ENCODE results near the gene MYO1D.
"Not testable (repeated sequence)": the region's sequence is repeated elsewhere in the genome, so short reads cannot be mapped to it uniquely, and the experiment has no call there.

MYO1D gene

DNA sequence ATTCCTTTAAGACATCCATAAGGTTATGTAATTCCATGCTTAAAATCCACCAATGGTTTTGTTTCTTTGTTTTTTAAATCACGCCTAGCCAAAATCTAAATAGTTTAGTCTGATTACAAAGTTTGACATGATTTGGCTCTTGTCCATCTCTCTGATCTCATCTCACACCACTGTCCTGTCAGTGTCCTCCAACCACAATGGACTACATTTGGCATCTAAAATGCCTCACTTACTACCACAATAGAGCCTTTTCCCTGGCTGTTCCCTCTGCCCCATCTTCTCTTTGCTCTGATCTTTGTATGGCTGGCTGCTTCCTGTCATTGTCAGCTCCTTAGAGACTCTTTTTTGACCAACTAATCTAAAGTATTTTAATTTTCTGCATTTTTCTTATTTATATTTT, 157.2 kb downstream of the MYO1D start:
- Histone ChIP-seq H3K4me1 (ENCODE audit: control insufficient read depth, low read depth, low read length) (no peaks in the 10 kb centered on the region), H3K36me3 (ENCODE audit: control insufficient read depth, low read depth, low read length) (peaks cover 6% of the 10 kb centered on the region), H3K27ac (ENCODE audit: low read length) (no peak overlapping the region), H3K9ac (ENCODE audit: low read length) (no peak overlapping the region), H3K9me3 (ENCODE audit: control insufficient read depth, low read depth, low read length) (no peaks in the 10 kb centered on the region), H3K27me3 (ENCODE audit: control insufficient read depth, insufficient read depth, low read length) (no peaks in the 10 kb centered on the region), H3K4me3 (ENCODE audit: low read length) (no peak overlapping the region)

DNA sequence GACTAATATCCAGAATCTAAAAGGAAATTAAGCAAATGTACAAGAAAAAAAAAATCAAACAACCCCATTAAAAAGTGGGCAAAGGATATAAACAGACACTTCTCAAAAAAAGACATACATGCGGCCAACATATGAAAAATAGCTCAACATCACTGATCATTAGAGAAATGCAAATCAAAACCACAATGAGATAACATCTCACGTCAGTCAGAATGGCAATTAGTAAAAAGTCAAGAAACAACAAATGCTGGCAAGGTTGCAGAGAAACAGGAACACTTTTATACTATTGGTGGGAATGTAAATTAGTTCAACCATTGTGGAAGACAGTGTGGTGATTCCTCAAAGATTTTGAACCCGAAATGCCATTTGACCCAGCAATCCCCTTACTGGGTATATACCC, 162.0 kb downstream of the MYO1D start:
- not testable (repeated sequence) for H3K36me3 ChIP-seq (ENCODE audit: control insufficient read depth, low read depth, low read length); H3K4me3 ChIP-seq (ENCODE audit: low read length); H3K4me1 ChIP-seq (ENCODE audit: control insufficient read depth, low read depth, low read length); H3K27me3 ChIP-seq (ENCODE audit: control insufficient read depth, insufficient read depth, low read length); H3K9me3 ChIP-seq (ENCODE audit: control insufficient read depth, low read depth, low read length); H3K27ac ChIP-seq (ENCODE audit: low read length); H3K9ac ChIP-seq (ENCODE audit: low read length)

DNA sequence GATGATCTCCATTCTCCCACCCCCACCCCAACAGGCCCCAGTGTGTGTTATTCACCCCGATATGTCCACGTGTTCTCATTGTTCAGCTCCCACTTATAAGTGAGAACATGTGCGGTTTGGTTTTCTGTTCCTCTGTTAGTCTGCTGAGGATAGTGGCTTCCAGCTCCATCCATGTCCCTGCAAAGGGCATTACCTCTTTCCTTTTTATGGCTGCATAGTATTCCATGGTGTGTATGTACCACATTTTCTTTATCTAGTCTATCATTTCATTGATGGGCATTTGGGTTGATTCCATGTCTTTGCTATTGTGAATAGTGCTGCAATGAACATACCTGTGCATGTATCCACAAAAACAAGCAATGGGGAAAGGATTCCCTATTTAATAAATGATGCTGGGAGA, 162.7 kb downstream of the MYO1D start:
- not testable (repeated sequence) for H3K9ac ChIP-seq (ENCODE audit: low read length); H3K4me3 ChIP-seq (ENCODE audit: low read length); H3K27ac ChIP-seq (ENCODE audit: low read length); H3K4me1 ChIP-seq (ENCODE audit: control insufficient read depth, low read depth, low read length); H3K36me3 ChIP-seq (ENCODE audit: control insufficient read depth, low read depth, low read length); H3K27me3 ChIP-seq (ENCODE audit: control insufficient read depth, insufficient read depth, low read length); H3K9me3 ChIP-seq (ENCODE audit: control insufficient read depth, low read depth, low read length)

DNA sequence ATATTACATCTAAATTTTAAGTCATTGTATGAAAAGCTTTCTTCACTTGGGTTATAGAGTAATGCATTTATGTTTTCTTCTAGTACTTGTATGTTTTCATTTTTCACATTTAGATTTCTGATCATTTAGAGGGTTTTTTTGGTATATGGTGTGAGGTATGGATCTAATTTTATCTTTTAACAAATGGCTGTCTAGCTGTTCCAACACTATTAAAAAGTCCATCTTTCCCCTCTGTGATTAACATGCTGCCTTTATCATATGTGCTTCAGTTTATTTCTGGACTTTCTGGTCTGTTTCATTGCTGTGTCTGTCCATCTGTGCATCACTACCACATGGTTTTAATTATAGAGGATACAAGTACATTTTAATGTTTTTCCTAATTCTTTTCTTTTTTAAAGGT, 163.8 kb downstream of the MYO1D start:
- no peak overlapping the region for H3K27ac ChIP-seq (ENCODE audit: low read length)

DNA sequence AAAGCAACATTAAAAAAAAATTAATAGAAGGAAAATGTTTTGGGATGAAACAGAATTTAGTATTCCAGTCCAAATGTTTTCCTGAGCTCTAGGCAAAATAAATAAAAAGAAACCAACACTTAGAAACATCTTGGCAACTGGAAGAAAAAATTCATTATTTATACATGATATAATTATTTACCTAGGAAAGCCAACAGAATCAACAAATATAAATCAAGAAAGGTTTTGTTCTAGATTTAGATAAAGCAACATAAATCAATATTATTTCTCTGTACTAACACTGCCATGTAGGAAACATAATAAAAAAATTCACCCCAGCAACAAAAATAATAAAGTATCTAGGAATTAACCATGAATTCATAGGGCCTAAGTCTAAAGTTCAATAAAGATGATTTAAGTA, 167.4 kb downstream of the MYO1D start:
- H3K4me1 ChIP-seq (ENCODE audit: control insufficient read depth, low read depth, low read length): no peaks in the 10 kb centered on the region
- H3K4me3 ChIP-seq (ENCODE audit: low read length): no peak overlapping the region
- H3K36me3 ChIP-seq (ENCODE audit: control insufficient read depth, low read depth, low read length): no peaks in the 10 kb centered on the region
- H3K27ac ChIP-seq (ENCODE audit: low read length): no peak overlapping the region
- no peaks in the 10 kb centered on the region for H3K9me3 ChIP-seq (ENCODE audit: control insufficient read depth, low read depth, low read length)
- no peak overlapping the region for H3K9ac ChIP-seq (ENCODE audit: low read length)
- H3K27me3 ChIP-seq (ENCODE audit: control insufficient read depth, insufficient read depth, low read length): no peaks in the 10 kb centered on the region

More for the DNA sequence above, 163.8 kb downstream of the MYO1D start:
- Histone ChIP-seq H3K9ac (ENCODE audit: low read length) (no peak overlapping the region), H3K27me3 (ENCODE audit: control insufficient read depth, insufficient read depth, low read length) (no peaks in the 10 kb centered on the region), H3K4me3 (ENCODE audit: low read length) (no peak overlapping the region), H3K4me1 (ENCODE audit: control insufficient read depth, low read depth, low read length) (no peaks in the 10 kb centered on the region), H3K36me3 (ENCODE audit: control insufficient read depth, low read depth, low read length) (no peaks in the 10 kb centered on the region), H3K9me3 (ENCODE audit: control insufficient read depth, low read depth, low read length) (no peaks in the 10 kb centered on the region)

DNA sequence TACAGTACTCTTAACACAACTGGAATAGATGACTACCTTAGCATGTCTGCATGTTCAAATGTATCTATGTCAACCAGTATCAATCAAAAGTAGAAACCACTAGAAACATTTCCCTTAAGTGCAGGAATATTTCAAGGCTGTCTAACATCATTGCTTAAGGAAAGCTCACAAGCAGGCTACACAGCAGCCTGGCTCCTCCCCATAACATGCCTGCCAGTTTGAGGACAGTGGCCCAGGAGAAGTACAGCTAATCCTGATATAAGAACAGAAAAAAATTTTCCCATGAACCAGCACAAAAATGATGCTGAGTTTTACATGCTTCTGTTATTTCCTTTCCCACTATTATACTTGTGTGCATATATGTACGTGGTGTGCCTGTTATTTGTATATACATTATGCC, 175.1 kb downstream of the MYO1D start:
- Histone ChIP-seq H3K27me3 (ENCODE audit: control insufficient read depth, insufficient read depth, low read length) (no peaks in the 10 kb centered on the region), H3K9me3 (ENCODE audit: control insufficient read depth, low read depth, low read length) (no peaks in the 10 kb centered on the region), H3K36me3 (ENCODE audit: control insufficient read depth, low read depth, low read length) (no peaks in the 10 kb centered on the region), H3K9ac (ENCODE audit: low read length) (no peak overlapping the region), H3K4me1 (ENCODE audit: control insufficient read depth, low read depth, low read length) (no peaks in the 10 kb centered on the region), H3K4me3 (ENCODE audit: low read length) (no peak overlapping the region), H3K27ac (ENCODE audit: low read length) (no peak overlapping the region)

DNA sequence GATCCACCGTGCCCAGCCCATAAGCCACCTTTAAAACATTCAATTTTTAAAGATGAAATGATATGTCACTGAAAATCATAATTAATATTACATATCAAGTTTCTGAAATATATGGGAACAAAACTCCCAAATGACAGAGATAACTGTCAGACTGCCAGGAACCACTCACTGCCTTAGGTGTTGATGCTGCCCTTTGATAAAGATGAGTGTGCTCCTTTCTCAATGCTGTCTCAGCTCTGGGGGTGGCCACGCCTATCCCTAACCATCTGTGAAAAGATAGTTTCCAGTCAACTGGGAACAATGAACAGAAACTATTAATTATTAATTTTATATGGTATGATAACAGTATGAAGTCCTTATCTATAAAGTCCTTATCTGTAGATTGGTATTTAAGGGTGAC, 177.7 kb downstream of the MYO1D start:
- Histone ChIP-seq H3K9ac (ENCODE audit: low read length) (no peak overlapping the region), H3K4me1 (ENCODE audit: control insufficient read depth, low read depth, low read length) (no peaks in the 10 kb centered on the region), H3K36me3 (ENCODE audit: control insufficient read depth, low read depth, low read length) (no peaks in the 10 kb centered on the region), H3K9me3 (ENCODE audit: control insufficient read depth, low read depth, low read length) (no peaks in the 10 kb centered on the region), H3K4me3 (ENCODE audit: low read length) (no peak overlapping the region), H3K27me3 (ENCODE audit: control insufficient read depth, insufficient read depth, low read length) (no peaks in the 10 kb centered on the region), H3K27ac (ENCODE audit: low read length) (no peak overlapping the region)

DNA sequence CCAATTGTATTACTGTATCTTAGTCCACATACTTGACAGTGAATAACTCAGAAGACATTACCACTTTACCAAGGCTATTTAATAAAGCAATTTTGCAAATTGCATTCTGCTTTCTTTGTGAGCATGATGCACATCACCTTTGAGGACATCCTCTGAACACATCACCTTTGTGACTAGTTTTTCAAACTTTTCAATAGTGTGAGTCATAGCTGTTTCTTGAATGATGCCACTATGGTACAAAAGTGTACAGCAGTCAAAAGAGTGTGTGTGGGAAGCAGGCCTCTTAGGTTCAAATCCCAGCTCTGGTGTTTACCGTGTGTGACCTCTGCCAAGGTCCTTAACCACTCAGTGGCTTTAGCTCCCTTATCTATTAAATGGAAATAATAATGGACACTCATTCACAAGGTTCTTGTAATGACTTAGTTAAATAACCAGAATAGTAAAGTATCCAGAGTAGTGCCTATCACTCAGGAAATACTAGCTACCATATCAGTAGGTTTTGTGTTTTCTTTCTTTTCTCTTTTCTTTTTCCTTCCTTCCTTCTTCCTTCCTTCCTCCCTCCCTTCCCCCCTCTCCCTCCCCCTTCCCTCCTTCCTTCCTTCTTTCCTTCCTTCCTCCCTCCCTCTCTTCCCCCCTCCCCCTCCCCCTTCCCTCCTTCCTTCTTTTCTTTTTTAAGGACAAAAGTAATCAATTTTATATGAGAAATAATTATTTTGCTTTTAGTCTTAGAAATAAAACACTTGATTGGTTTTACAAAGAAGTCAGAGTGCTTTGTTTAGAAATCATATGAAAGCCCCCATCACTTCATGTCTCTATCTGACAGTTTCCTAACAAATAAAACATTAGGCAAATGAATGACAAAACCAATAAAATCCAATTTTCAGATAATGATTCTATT, 178.9 kb downstream of the MYO1D start:
- H3K27me3 ChIP-seq (ENCODE audit: control insufficient read depth, insufficient read depth, low read length): no peaks in the 10 kb centered on the region
- H3K4me1 ChIP-seq (ENCODE audit: control insufficient read depth, low read depth, low read length): no peaks in the 10 kb centered on the region
- no peak overlapping the region for H3K4me3 ChIP-seq (ENCODE audit: low read length)
- no peak overlapping the region for H3K27ac ChIP-seq (ENCODE audit: low read length)
- no peaks in the 10 kb centered on the region for H3K36me3 ChIP-seq (ENCODE audit: control insufficient read depth, low read depth, low read length)
- no peaks in the 10 kb centered on the region for H3K9me3 ChIP-seq (ENCODE audit: control insufficient read depth, low read depth, low read length)
- no peak overlapping the region for H3K9ac ChIP-seq (ENCODE audit: low read length)

DNA sequence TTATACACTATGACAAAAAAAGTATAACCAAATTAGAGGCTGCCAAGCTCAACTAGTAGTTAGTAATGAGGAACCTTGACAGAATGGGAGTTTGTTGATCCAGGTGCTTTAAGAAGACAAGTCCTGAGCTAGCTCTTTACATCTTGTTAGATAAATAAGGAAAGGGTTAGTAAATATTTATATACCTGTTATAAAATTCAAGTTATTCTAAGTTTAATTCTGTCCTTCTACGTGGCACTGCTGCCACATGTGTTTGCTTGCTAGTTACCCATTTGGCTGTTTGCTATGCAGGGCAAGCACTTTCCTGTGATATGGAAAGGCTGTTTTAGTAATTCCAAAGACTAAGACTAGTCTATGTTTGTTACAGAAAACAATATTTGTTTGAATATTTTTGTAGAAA, 180.5 kb downstream of the MYO1D start:
- Histone ChIP-seq H3K9ac (ENCODE audit: low read length) (no peak overlapping the region), H3K36me3 (ENCODE audit: control insufficient read depth, low read depth, low read length) (no peaks in the 10 kb centered on the region), H3K27ac (ENCODE audit: low read length) (no peak overlapping the region), H3K4me1 (ENCODE audit: control insufficient read depth, low read depth, low read length) (no peaks in the 10 kb centered on the region), H3K9me3 (ENCODE audit: control insufficient read depth, low read depth, low read length) (no peaks in the 10 kb centered on the region), H3K27me3 (ENCODE audit: control insufficient read depth, insufficient read depth, low read length) (no peaks in the 10 kb centered on the region), H3K4me3 (ENCODE audit: low read length) (no peak overlapping the region)

DNA sequence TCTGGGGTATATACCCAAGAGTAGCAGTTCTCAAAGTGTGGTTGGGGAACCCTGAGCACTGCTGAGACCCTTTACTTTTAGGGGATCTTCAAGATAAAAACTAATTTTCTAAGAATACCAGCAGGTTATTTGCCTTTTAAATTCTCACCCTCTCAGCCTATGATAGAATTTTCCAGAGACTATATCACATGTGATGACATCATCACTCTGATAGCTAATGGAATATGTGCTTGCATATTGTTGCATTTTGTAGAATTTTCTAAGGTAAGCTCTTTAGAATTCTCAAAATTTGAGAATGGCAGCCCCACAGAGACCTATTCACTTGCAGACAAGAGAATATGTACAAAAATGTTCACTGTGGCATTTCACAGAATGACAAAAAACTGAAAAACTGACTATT, 181.1 kb downstream of the MYO1D start:
- no peaks in the 10 kb centered on the region for H3K36me3 ChIP-seq (ENCODE audit: control insufficient read depth, low read depth, low read length)
- no peaks in the 10 kb centered on the region for H3K9me3 ChIP-seq (ENCODE audit: control insufficient read depth, low read depth, low read length)
- H3K27me3 ChIP-seq (ENCODE audit: control insufficient read depth, insufficient read depth, low read length): no peaks in the 10 kb centered on the region
- no peak overlapping the region for H3K27ac ChIP-seq (ENCODE audit: low read length)
- no peak overlapping the region for H3K9ac ChIP-seq (ENCODE audit: low read length)
- H3K4me1 ChIP-seq (ENCODE audit: control insufficient read depth, low read depth, low read length): no peaks in the 10 kb centered on the region
- H3K4me3 ChIP-seq (ENCODE audit: low read length): no peak overlapping the region

DNA sequence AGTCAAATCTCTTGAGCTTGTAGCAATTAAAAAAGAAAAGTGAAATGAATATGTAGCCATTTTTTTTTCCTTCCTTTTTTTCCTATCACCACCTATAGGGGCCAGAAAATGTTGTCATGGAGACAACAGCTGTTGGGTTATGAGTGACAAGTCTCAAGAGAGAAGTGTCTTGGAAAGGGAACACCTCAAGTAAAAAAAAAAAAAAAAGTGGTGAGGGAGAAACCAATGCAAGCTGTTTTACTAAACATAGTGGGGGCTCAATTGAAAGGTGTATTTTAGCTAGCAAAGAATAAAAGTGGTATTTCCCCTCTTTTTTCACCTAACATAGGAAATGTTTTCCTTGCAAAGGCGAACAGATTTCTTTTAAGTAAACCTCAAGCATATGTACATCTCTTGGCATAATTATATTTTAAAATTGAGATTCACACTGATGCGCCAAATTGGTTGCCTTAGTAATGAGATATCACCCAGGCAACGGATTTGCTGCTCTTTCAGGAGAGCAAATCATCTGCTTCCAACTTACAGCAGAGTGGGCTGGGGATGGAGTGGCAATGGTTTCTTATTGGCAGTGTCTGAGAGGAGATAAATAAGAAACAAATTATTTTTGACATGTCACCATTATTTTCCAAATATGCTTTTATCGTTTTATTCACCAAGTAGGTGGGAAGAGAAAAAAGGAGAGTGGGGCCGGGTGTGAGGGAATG, 183.6 kb downstream of the MYO1D start:
- Histone ChIP-seq H3K9me3 (ENCODE audit: control insufficient read depth, low read depth, low read length) (no peaks in the 10 kb centered on the region), H3K36me3 (ENCODE audit: control insufficient read depth, low read depth, low read length) (no peaks in the 10 kb centered on the region), H3K4me1 (ENCODE audit: control insufficient read depth, low read depth, low read length) (no peaks in the 10 kb centered on the region), H3K9ac (ENCODE audit: low read length) (no peak overlapping the region), H3K4me3 (ENCODE audit: low read length) (no peak overlapping the region), H3K27ac (ENCODE audit: low read length) (no peak overlapping the region), H3K27me3 (ENCODE audit: control insufficient read depth, insufficient read depth, low read length) (no peaks in the 10 kb centered on the region)

DNA sequence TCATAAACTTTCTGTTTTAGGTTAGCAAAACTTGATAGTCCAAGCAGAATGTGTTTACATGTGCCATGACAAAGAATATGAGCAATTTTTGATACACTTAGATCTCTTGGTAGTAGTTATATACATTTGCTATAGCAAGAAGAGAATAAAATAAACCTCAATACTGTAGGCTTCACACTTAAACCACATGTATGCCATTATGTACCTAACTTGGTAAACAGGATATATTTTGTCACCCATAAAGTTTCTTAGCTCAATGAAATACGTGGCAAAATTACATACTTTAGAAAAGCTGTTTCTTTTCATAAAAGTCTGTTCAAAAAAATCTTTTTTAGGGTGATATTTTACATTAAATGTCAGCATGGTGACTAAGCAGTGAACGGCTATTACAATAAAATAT, 184.7 kb downstream of the MYO1D start:
- Histone ChIP-seq H3K27ac (ENCODE audit: low read length) (no peak overlapping the region), H3K4me3 (ENCODE audit: low read length) (no peak overlapping the region)

More for the DNA sequence above, 184.7 kb downstream of the MYO1D start:
- Histone ChIP-seq H3K9ac (ENCODE audit: low read length) (no peak overlapping the region), H3K4me1 (ENCODE audit: control insufficient read depth, low read depth, low read length) (no peaks in the 10 kb centered on the region), H3K36me3 (ENCODE audit: control insufficient read depth, low read depth, low read length) (no peaks in the 10 kb centered on the region), H3K27me3 (ENCODE audit: control insufficient read depth, insufficient read depth, low read length) (no peaks in the 10 kb centered on the region), H3K9me3 (ENCODE audit: control insufficient read depth, low read depth, low read length) (no peaks in the 10 kb centered on the region)
